IPS DF 19.7 (cell line): ENCODE data around the gene JPH2.

Source experiments
- DNase-seq: peaks from one replicate; pipeline ENCODE4 v3.0.0-alpha.2; 2013; ENCODE audit warnings: low read depth, low spot score

Gene JPH2

DNA sequence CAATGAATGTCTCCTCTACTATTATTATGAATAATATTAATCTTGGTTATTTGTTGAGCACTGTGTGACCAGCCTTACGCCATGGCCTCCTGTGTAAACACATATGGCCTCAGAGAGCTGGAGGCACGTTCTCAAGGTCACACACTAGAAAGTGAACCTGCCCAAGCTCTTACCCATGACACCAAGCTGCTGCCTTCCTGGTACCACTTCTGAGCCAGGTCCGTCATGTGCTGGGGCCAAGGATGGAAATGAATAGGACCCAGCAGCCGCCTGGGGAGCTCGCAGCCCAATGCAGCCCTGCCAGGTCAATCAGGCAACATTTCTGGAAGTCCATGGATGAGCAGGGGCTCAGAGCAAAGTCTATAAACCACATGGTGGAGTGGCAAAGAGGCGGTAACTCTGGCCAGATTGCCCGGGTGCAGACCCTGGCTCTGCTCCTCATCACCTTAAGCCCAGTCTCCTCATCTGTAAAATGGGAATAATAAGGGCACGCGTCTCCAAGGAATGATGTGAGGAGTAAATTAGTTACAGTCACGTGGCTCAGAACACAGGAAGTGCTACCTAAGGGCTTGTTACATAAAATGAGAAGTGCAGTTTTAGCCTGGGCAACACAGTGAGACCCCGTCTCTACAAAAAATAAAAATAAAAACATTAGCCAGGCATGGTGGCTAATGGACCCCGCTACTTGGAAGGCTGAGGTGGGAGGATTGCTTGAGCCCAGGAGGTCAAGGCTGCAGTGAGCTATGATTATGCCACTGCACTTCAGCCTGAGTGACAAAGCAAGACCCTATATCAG, 61.5 kb downstream of the JPH2 start:
- no peak for DNase-seq

- no peak for DNase-seq
Observed at GRCh38 chr20:44123874-44124535, 63.0 kb downstream of the JPH2 start.

DNA sequence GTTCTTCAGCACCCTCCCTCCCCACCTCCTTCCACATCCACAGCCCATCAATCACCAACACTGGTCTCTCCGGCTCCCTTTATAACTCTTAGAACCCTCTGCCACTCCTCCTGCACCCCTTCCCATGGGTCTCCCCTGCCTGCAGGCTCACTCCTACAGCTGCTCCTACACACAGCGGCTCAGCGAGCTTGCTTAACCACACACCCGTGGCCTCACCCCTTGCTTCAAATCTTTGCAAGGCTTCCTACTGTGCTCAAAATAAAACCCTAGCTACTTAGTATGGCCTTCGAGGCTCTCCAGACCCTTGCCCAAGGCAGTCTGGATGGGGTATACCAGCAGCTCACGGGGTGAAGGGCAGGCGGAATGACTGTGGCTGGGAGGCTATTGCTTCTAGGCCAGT, 63.7 kb downstream of the JPH2 start:
- DNase-seq, result no peak

GRCh38 chr20:44120676-44121425, 66.1 kb downstream of the JPH2 start:
- DNase-seq, result no peak

- DNase-seq, result no peak
Observed at GRCh38 chr20:44118185-44119033, 68.6 kb downstream of the JPH2 start.

- DNase-seq, result no peak
Observed at GRCh38 chr20:44117296-44118184, 69.4 kb downstream of the JPH2 start.

DNA sequence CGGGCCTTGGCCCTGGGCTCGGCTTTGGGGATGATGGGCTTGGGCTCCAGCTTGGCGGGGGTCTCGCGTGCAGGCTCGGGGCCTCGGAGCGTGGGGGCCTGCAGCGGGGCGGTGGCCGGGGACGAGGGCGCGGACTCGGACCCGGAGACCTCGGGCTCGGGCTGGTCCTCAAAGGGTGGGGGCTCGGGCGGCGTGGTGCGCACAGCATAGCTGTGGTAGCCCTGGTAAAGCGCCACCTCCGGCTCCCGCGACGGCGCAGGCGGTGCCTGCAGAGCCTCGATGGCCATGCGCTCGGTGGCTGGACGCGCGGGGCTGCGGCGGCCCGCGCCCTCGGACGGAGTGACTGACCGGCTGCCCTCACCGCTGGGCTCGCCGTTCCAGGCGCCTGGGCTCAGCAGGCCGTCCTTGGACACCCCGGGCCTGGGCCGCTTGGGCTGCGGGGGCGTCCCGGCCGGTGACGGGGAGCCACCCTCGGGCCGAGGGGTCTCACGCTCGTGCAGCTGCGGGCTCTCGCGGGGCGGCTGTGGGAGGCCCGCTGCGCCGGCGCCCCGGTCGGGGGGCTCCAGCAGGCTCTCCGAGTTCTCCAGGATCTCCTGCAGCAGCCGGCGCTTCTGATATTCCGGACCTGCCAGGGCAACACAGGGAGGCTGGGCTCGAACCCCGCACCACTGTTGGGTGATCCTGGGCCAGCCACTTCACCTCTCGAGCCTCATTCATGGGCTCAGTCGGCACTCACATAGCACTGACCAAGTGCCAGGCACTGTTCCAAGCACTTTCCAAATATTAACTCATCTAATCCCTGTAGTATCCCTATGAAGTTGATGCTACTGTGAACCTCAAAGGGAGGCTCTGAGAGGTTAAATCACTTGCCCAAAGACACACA, 71.0 kb downstream of the JPH2 start:
- DNase-seq, result no peak

GRCh38 chr20:44115181-44115580, 71.8 kb downstream of the JPH2 start:
- no peak for DNase-seq

DNA sequence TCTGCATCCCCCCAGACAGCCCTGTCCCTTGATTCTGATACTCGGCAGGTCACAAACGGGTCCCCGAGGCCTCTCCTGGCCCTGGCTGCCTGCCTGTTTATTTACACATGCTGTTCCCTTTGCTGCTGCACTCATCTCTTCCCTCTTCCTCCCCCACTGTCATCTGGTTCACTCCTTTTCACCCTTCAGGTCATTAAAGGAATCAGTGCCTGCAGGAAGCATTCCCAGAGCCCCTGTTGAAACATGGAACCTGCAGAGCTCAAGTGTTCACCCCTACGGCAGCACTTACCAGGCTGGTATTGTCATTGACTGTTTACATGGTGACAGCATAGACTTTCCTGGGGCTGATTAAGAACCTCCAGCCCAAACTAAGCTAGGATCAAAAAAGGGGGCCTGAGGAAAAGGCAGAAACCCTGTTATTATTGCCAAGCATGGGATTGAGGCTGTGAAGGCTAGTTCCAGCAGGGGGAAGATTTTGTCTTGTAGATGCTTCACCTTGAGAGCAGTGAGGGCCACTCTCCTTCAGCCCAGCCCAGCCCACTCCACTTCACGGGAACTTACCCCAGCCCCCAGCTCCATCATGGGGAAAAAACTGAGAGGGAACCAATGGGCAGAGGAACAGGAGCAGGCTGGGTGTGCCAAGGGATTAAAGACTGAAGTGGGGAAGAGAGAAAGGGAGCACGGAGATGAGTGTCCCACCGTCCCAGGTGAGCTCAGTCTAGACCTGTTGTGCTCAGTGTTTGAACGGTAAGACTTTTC, 73.2 kb downstream of the JPH2 start:
- DNase-seq, result no peak

DNA sequence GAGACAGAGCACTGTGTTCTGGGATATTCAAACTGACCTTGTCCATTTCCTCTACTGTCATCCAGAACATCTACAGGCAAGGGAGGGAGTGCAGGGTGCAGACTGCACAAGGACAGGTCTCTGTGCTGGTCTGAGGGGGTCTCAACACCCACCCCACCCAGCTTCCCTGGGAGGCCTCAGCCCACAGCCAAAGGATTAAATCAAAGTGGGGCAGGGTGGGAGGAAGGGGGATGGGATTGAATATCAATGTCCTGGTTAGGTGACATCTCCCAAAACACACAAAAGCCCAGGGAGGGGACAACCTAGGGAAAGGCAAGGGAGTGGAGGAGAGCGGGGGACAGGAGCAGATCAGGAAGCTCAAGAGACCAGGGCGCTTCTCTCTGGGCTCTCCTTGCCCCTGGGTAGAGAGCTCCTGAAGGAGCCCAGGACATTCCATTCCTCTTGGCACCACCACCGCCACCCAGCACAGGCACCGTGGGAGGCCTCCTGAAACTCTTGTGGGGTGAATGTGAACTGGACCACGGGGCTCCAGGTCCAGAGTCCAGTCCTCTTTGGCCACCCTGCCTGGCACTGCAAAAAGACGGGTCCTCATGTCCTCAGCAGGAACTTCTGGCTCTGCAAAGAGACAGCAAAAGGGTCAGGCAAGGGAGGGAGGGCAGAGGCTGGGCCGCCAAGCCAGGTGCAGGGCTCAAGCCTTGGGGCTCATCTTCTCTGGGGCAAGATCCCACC, 73.9 kb downstream of the JPH2 start:
- DNase-seq, result no peak

GRCh38 chr20:44112456-44112855, 74.5 kb downstream of the JPH2 start:
- no peak for DNase-seq

DNA sequence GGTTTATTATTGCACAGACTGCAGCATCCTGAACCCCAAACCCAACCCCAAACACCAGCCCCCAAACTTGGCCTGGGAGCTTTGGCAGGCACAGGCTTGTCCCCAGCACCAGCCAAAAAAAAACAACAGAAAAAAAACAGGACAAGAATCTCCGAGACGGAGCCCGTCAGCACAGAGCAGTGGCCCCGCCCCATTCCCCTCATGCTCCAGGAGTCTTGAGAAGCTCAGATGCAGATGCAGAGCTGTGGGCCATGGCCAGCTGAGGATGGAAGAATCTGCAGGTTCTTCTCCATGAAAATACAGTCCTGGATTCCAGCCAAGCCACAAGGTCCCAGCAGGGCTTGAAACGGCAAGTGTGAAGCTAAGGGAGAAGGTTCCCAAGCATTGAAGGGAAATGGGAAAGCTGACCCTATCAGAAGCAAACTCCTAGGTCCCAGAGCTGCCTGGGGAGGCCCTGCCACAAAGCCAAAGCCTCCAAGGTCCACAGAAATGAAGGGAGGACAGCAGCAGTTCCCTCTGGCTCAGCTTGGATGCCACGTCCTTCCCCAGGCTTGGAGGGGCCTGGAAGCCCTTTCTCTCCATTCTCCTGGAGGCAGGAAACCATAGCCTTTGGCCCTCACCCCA, 75.2 kb downstream of the JPH2 start:
- no peak for DNase-seq

- DNase-seq, result no peak
Observed at GRCh38 chr20:44110816-44111568, 76.0 kb downstream of the JPH2 start.

GRCh38 chr20:44109951-44110361, 77.0 kb downstream of the JPH2 start:
- peak; percentile 30 for DNase-seq

GRCh38 chr20:44106615-44107014, 80.4 kb downstream of the JPH2 start:
- no peak for DNase-seq

GRCh38 chr20:44104798-44105517, 82.0 kb downstream of the JPH2 start:
- no peak for DNase-seq
